GM10248 (cell line): Measurements from ENCODE around the gene BCAR1.
"Not testable (repeated sequence)": the region's sequence is repeated elsewhere in the genome, so short reads cannot be mapped to it uniquely, and the experiment has no call there.

Source experiments
- CTCF ChIA-PET: fragments of 300-600 bp; sonication (Branson Sonifier 250); formaldehyde crosslinking; extraction: SDS; loops from one replicate; lab custom pipeline; 2021; ENCODE audit warnings: antibody characterized with exemption; lab: Yijun Ruan, JAX
- POLR2A ChIA-PET: fragments of 350-650 bp; sonication (Branson Sonifier 250); formaldehyde crosslinking; extraction: SDS; loops from one replicate; lab custom pipeline; 2020; ENCODE audit warnings: antibody characterized with exemption; lab: Yijun Ruan, JAX
- DNase-seq: peaks from one replicate; pipeline ENCODE4 v3.0.0; 2012; ENCODE audit errors: extremely low spot score
- TF ChIP-seq, protein P1 (sequence below): IDR thresholded peaks from 2 replicates; pipeline ENCODE4 v1.5.1; 2012; ENCODE audit warnings: mild to moderate bottlenecking, low read depth; ENCODE audit errors: extremely low read depth, missing control alignments, control extremely low read depth

The BCAR1 gene

GRCh38 chr16:75273054-75273925 is 21.9 kb upstream of the BCAR1 start:
- POLR2A ChIA-PET = no interaction called here
- TF ChIP-seq, protein P1, sequence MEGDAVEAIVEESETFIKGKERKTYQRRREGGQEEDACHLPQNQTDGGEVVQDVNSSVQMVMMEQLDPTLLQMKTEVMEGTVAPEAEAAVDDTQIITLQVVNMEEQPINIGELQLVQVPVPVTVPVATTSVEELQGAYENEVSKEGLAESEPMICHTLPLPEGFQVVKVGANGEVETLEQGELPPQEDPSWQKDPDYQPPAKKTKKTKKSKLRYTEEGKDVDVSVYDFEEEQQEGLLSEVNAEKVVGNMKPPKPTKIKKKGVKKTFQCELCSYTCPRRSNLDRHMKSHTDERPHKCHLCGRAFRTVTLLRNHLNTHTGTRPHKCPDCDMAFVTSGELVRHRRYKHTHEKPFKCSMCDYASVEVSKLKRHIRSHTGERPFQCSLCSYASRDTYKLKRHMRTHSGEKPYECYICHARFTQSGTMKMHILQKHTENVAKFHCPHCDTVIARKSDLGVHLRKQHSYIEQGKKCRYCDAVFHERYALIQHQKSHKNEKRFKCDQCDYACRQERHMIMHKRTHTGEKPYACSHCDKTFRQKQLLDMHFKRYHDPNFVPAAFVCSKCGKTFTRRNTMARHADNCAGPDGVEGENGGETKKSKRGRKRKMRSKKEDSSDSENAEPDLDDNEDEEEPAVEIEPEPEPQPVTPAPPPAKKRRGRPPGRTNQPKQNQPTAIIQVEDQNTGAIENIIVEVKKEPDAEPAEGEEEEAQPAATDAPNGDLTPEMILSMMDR = no peak
- DNase-seq = no peak
- CTCF ChIA-PET = interaction anchor here (0.9 to 1.6 kb wide), 3 partner anchors 8 to 40 kb away, joined by 3 to 6 read pairs (median 4); no protein-coding TSS in a partner anchor

DNA sequence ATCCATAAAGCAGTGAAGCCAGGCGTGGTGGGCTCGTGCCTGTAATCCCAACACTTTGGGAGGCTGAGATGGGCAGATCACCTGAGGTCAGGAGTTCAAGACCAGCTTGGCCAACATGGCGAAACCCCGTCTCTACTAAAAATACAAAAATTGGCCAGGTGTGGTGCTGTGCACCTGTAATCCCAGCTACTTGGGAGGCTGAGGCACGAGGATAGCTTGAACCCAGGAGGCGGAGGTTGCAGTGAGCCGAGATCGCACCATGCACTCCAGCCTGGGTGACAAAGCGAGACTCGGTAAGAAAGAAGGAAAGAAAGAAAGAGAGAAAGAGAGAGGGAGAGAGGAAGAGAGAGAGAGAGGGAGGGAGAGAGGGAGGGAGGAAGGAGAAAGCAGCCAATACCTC is 21.2 kb upstream of the BCAR1 start:
- CTCF ChIA-PET = interaction anchor here (0.9 to 1.5 kb wide), 3 partner anchors 9 to 244 kb away, joined by 3 to 6 read pairs (median 3); no protein-coding TSS in a partner anchor
- DNase-seq, POLR2A ChIA-PET: not testable (repeated sequence)

DNA sequence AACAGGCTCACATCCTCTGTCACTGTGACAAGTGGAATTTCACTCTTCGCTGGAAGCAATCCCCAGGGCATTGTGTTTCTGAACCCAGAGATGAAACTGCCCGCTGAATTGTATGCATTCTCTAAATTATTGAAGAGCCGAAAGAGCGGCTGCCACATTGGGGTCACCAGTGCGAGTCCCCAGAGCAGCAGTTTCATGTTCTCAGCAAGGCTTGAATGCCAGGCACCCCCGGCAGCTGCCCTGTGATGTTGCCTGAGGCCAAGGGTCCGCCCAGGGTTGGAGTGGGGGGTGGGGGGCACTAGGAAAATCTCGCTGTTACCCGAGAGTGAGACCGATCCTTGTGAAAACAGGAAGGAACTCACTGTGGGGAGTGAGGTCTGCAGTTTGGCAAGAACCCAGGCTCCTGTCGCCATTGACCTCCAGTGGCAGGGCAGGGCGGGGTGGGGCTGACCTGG is 20.7 kb upstream of the BCAR1 start:
- DNase-seq = peak; percentile 41
- TF ChIP-seq, protein P1 = no peak
- ChIA-PET CTCF (interaction anchor here (1.1 to 1.5 kb wide), 2 partner anchors 9 to 245 kb away, joined by 3 to 6 read pairs; no protein-coding TSS in a partner anchor), POLR2A (no interaction called here)

- DNase-seq = peak; percentile 24
- ChIA-PET CTCF (interaction anchor here (1.1 kb wide), 1 partner anchor 245 kb away, joined by 3 read pairs; no protein-coding TSS in a partner anchor), POLR2A (no interaction called here)
- TF ChIP-seq, protein P1 = no peak
These were observed 20.1 kb upstream of the BCAR1 start for GRCh38 chr16:75271441-75272096.

DNA sequence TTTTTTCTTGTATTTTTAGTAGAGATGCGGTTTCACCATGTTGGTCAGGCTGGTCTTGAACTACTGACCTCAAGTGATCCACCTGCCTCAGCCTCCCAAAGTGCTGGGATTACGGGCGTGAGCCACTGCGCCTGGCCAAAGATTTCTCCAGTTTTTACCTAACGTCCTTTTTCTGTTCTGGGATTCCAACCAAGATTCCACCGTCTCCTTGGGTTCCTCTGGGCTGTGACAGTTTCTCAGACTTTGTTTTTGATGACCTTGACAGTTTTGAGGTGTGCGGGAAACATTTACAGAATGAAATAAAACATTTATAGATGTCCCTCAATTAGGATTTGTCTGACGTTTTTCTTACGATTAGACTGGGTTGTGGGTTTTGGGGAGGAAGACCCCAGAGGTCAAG is 17.9 kb upstream of the BCAR1 start:
- DNase-seq, CTCF ChIA-PET, POLR2A ChIA-PET: not testable (repeated sequence)

GRCh38 chr16:75267631-75268264 is 16.3 kb upstream of the BCAR1 start:
- CTCF ChIA-PET = interaction anchor here (0.6 to 2.6 kb wide), 3 partner anchors 11 to 34 kb away, joined by 3 to 12 read pairs (median 3); no protein-coding TSS in a partner anchor
- POLR2A ChIA-PET = interaction anchor here (0.5 to 0.6 kb wide), 2 partner anchors 86 to 385 kb away, joined by 3 to 9 read pairs; no protein-coding TSS in a partner anchor
- TF ChIP-seq, protein P1 = no peak
- DNase-seq = no peak
